HG02571 (cell line): Measurements from ENCODE around the gene FBXO42.

Experiments
- ATAC-seq: cut with Tn5 transposase; IDR thresholded peaks from one replicate; pipeline ENCODE4 v1.9.1; 2021; ENCODE audit warnings: mild to moderate bottlenecking, moderate library complexity; ENCODE audit not compliant: unreplicated experiment

The FBXO42 gene

GRCh38 chr1:16244650-16245285 is 107.5 kb downstream of the FBXO42 start:
- no peak for ATAC-seq

GRCh38 chr1:16243936-16244649 is 108.2 kb downstream of the FBXO42 start:
- ATAC-seq: no peak

- ATAC-seq: no peak
Measured at GRCh38 chr1:16243215-16243610, 109.1 kb downstream of the FBXO42 start.

GRCh38 chr1:16242556-16243214 is 109.6 kb downstream of the FBXO42 start:
- no peak for ATAC-seq

- no peak for ATAC-seq
Measured at GRCh38 chr1:16241221-16241708, 111.0 kb downstream of the FBXO42 start.

GRCh38 chr1:16239972-16240491 is 112.2 kb downstream of the FBXO42 start:
- ATAC-seq: no peak

- ATAC-seq: peak; percentile 2
Measured at GRCh38 chr1:16237343-16237830, 114.9 kb downstream of the FBXO42 start.

GRCh38 chr1:16236511-16237342 is 115.6 kb downstream of the FBXO42 start, which contains the start of gene CPLANE2:
Gene CPLANE2 (minus strand): TSS chr1:16237183. CDS start chr1:16236742, 441 bp downstream.
- ATAC-seq: peak; percentile 68

- ATAC-seq: peak; percentile 33
Measured at GRCh38 chr1:16235944-16236510, 116.3 kb downstream of the FBXO42 start.

GRCh38 chr1:16235347-16235746 is 116.9 kb downstream of the FBXO42 start:
- ATAC-seq: no peak

- ATAC-seq: no peak
Measured at GRCh38 chr1:16233431-16233830, 118.8 kb downstream of the FBXO42 start.

GRCh38 chr1:16232316-16232710 is 120.0 kb downstream of the FBXO42 start:
- ATAC-seq: no peak

GRCh38 chr1:16231331-16232315 is 120.7 kb downstream of the FBXO42 start:
- ATAC-seq: no peak

GRCh38 chr1:16230744-16231143 is 121.5 kb downstream of the FBXO42 start:
- ATAC-seq: no peak

- no peak for ATAC-seq
Measured at GRCh38 chr1:16229976-16230740, 122.1 kb downstream of the FBXO42 start.

GRCh38 chr1:16226490-16227179 is 125.6 kb downstream of the FBXO42 start:
- ATAC-seq: no peak

GRCh38 chr1:16226129-16226489 is 126.2 kb downstream of the FBXO42 start:
- ATAC-seq: no peak

- ATAC-seq: no peak
Measured at GRCh38 chr1:16224472-16224871, 127.8 kb downstream of the FBXO42 start.
